ENCODE measurements around the gene MAT2A.
"Not testable (repeated sequence)": the region's sequence is repeated elsewhere in the genome, so short reads cannot be mapped to it uniquely, and the experiment has no call there.

The MAT2A gene

DNA sequence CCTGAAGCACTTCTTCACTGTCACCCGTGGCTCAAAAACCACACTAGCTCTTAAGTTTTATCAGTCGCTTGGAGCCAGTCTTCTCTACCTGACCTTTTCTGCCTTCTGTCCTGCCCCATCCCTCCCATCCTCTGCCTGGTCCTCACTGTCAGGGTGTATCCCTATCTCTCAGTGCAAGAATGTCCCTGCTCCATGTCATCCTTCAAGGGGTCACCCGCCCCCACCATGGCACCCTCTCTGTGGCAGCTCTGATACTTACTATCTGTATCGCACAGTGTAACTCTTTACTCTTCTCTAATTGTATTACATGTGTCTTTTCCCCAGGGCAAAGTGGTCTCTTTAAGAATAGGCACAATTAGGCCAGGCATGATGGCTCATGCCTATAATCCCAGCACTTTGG is 49.7 kb downstream of the MAT2A start:
- no peaks in the 10 kb centered on the region for H3K36me3 ChIP-seq (ENCODE audit: control insufficient read depth in 1 of 2, insufficient read depth in 2 of 2, low read length in 2 of 2)
- no peaks in the 10 kb centered on the region for H3K9me3 ChIP-seq (ENCODE audit: control insufficient read depth in 1 of 2, low read length in 2 of 2)
- H3K27me3 ChIP-seq (ENCODE audit: control insufficient read depth in 1 of 2, insufficient read depth in 2 of 2, low read length in 2 of 2): no peaks in the 10 kb centered on the region
- peaks cover 39 to 53% of the 10 kb centered on the region in 2 donors for H3K4me1 ChIP-seq (ENCODE audit: control insufficient read depth in 1 of 2, insufficient read depth in 2 of 2, low read length in 2 of 2)
- H3K9ac ChIP-seq (ENCODE audit: low read depth in 1 of 2, low read length in 2 of 2): no peak overlapping the region
- no peak overlapping the region for H3K27ac ChIP-seq (ENCODE audit: low read depth, low read length)
- H3K4me3 ChIP-seq (ENCODE audit: low read depth in 1 of 2, low read length in 2 of 2): no peak overlapping the region

DNA sequence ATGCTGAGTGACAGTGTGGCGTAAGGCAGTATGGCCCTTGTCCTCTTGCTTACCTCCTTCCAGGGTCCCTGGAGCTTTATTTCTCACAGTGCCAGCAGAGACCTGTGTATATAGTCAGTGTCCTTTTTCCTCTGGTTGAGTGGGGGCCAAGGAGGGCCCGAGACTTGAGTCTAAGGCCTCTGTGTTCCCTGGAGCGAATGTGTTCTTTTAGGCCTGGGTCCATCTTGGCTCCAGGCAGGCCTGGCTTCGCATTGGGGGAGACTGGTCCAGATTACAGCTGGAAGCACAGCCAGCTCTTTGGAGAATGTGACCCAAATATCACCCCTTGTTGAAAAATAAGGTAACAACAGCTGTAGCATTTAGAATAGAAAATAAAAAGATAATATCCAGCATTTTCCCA is 50.2 kb downstream of the MAT2A start:
- H3K4me3 ChIP-seq (ENCODE audit: low read depth in 1 of 2, low read length in 2 of 2): no peak overlapping the region

DNA sequence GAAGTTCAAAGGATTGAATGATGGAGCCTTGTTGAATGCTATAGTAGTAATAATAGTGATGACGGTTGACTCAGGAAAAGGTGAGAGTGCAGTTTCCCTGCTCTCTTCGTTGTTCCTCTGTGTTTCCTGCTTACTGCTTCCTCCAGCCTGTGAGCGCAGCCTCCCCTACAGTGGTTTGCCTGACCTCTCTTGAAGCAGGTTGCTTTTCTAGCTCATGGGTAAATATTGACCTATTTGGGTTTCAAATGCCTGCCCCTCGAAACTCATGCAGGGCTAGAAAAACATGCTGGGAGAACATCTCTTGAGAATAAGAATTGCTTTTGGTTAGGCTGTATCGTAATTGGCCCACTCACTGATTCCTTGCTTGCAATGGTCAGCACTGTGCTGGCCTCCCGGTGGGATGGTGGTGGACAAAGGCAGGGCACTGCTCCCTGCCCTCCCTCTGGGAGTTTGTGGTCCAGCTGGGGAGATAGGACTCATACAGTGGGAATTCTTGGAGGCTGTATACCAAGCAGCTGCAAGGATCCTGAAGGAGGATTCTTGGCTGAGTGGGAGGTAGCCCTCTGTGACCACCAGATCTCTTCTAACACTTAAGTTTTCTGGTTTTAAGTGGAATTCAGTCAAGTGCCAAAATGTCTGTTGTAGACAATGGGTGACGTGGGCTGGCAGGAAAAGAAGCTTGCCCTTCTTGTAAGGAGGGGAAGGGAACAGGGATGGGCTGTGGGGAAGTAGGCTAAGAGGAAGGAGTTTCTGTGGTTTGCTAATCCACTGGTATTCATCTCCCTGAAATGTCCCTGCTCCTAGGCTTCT is 51.2 kb downstream of the MAT2A start:
- Histone ChIP-seq H3K27ac (ENCODE audit: low read depth, low read length) (peak overlapping the region; percentile 21), H3K9me3 (ENCODE audit: control insufficient read depth in 1 of 2, low read length in 2 of 2) (no peaks in the 10 kb centered on the region), H3K36me3 (ENCODE audit: control insufficient read depth in 1 of 2, insufficient read depth in 2 of 2, low read length in 2 of 2) (no peaks in the 10 kb centered on the region), H3K4me1 (ENCODE audit: control insufficient read depth in 1 of 2, insufficient read depth in 2 of 2, low read length in 2 of 2) (peaks cover 38 to 48% of the 10 kb centered on the region in 2 donors), H3K4me3 (ENCODE audit: low read depth in 1 of 2, low read length in 2 of 2) (no peak overlapping the region), H3K27me3 (ENCODE audit: control insufficient read depth in 1 of 2, insufficient read depth in 2 of 2, low read length in 2 of 2) (no peaks in the 10 kb centered on the region), H3K9ac (ENCODE audit: low read depth in 1 of 2, low read length in 2 of 2) (no peak overlapping the region)

More for the DNA sequence above, 50.2 kb downstream of the MAT2A start:
- peaks cover 37 to 49% of the 10 kb centered on the region in 2 donors for H3K4me1 ChIP-seq (ENCODE audit: control insufficient read depth in 1 of 2, insufficient read depth in 2 of 2, low read length in 2 of 2)
- no peak overlapping the region for H3K27ac ChIP-seq (ENCODE audit: low read depth, low read length)
- no peaks in the 10 kb centered on the region for H3K27me3 ChIP-seq (ENCODE audit: control insufficient read depth in 1 of 2, insufficient read depth in 2 of 2, low read length in 2 of 2)
- no peaks in the 10 kb centered on the region for H3K36me3 ChIP-seq (ENCODE audit: control insufficient read depth in 1 of 2, insufficient read depth in 2 of 2, low read length in 2 of 2)
- no peaks in the 10 kb centered on the region for H3K9me3 ChIP-seq (ENCODE audit: control insufficient read depth in 1 of 2, low read length in 2 of 2)
- no peak overlapping the region for H3K9ac ChIP-seq (ENCODE audit: low read depth in 1 of 2, low read length in 2 of 2)

DNA sequence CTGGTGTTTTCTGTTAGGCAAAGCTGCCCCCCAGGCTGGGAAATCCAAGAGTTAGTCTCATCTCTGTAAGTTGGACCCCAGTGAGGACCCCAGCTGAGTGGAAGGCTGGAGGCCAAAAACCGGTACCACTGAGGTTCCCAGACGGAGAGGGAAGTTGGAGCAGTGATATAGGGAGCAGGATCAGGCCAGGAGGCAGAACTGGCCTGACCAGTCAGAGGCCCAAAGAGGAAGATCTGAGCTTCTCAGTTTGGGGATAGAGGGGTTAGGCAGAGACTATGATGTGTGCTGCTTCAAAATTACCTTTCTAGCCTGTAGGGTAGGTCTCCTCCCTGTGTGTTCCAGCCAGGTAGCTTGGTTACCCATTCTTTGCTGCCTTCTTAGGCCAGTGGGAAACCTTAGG is 52.0 kb downstream of the MAT2A start:
- Histone ChIP-seq H3K4me3 (ENCODE audit: low read depth in 1 of 2, low read length in 2 of 2) (no peak overlapping the region), H3K9ac (ENCODE audit: low read depth in 1 of 2, low read length in 2 of 2) (no peak overlapping the region), H3K27me3 (ENCODE audit: control insufficient read depth in 1 of 2, insufficient read depth in 2 of 2, low read length in 2 of 2) (no peaks in the 10 kb centered on the region), H3K27ac (ENCODE audit: low read depth, low read length) (no peak overlapping the region), H3K4me1 (ENCODE audit: control insufficient read depth in 1 of 2, insufficient read depth in 2 of 2, low read length in 2 of 2) (peaks cover 30 to 40% of the 10 kb centered on the region in 2 donors), H3K36me3 (ENCODE audit: control insufficient read depth in 1 of 2, insufficient read depth in 2 of 2, low read length in 2 of 2) (no peaks in the 10 kb centered on the region), H3K9me3 (ENCODE audit: control insufficient read depth in 1 of 2, low read length in 2 of 2) (no peaks in the 10 kb centered on the region)

DNA sequence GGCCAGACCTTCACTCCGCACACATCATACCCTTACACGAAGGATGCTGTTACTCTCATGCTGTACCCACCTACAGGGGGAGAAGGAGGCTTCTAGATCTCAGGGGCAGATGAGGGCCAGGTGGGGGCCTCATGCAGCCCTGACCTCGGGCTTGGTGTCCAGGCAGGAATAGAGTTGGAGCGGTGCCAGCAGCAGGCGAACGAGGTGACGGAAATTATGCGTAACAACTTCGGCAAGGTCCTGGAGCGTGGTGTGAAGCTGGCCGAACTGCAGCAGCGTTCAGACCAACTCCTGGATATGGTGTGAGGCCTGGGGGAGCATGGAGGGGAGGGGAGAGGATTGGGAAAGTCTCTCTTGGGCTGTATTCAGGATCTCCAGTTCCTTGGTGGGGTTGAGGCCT is 52.6 kb downstream of the MAT2A start:
- peaks cover 34 to 42% of the 10 kb centered on the region in 2 donors for H3K4me1 ChIP-seq (ENCODE audit: control insufficient read depth in 1 of 2, insufficient read depth in 2 of 2, low read length in 2 of 2)
- no peak overlapping the region for H3K9ac ChIP-seq (ENCODE audit: low read depth in 1 of 2, low read length in 2 of 2)
- H3K9me3 ChIP-seq (ENCODE audit: control insufficient read depth in 1 of 2, low read length in 2 of 2): no peaks in the 10 kb centered on the region
- no peaks in the 10 kb centered on the region for H3K27me3 ChIP-seq (ENCODE audit: control insufficient read depth in 1 of 2, insufficient read depth in 2 of 2, low read length in 2 of 2)
- no peak overlapping the region for H3K4me3 ChIP-seq (ENCODE audit: low read depth in 1 of 2, low read length in 2 of 2)
- H3K27ac ChIP-seq (ENCODE audit: low read depth, low read length): no peak overlapping the region
- no peaks in the 10 kb centered on the region for H3K36me3 ChIP-seq (ENCODE audit: control insufficient read depth in 1 of 2, insufficient read depth in 2 of 2, low read length in 2 of 2)

DNA sequence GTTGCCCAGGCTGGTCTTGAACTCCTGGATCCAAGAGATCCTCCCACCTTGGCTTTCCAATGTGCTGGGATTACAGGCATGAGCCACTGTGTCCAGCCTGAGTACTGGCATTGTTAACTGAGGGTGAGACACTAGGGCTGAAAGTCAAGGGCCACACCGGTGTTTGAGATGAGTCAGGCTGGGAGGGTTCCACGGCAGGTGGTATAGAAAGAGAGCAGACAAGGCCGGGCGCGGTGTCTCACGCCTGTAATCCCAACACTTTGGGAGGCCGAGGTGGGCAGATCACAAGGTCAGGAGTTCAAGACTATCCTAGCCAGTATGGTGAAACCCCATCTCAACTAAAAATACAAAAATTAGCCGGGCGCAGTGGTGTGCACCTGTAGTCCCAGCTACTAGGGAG is 53.3 kb downstream of the MAT2A start:
- H3K27ac ChIP-seq (ENCODE audit: low read depth, low read length); H3K36me3 ChIP-seq (ENCODE audit: control insufficient read depth in 1 of 2, insufficient read depth in 2 of 2, low read length in 2 of 2); H3K4me3 ChIP-seq (ENCODE audit: low read depth in 1 of 2, low read length in 2 of 2); H3K27me3 ChIP-seq (ENCODE audit: control insufficient read depth in 1 of 2, insufficient read depth in 2 of 2, low read length in 2 of 2); H3K9ac ChIP-seq (ENCODE audit: low read depth in 1 of 2, low read length in 2 of 2); H3K9me3 ChIP-seq (ENCODE audit: control insufficient read depth in 1 of 2, low read length in 2 of 2): not testable (repeated sequence)
- H3K4me1 ChIP-seq (ENCODE audit: control insufficient read depth in 1 of 2, insufficient read depth in 2 of 2, low read length in 2 of 2): peaks cover 41 to 48% of the 10 kb centered on the region in 2 donors

DNA sequence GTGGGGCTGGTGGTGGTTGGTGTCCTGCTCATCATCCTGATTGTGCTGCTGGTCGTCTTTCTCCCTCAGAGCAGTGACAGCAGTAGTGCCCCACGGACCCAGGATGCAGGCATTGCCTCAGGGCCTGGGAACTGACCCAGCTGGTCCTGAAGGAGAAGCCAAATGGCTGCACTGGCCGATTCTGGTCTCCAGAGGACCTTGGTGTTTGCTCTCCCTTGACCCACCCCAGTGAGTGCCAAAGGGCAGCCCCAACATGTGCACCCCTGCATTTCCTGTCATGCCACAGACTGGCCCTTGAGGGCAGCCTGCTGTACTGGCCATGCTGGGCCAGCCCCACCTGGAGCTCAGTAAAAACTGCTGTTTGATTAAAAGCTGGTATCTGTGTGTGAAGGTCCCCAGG is 54.1 kb downstream of the MAT2A start:
- Histone ChIP-seq H3K36me3 (ENCODE audit: control insufficient read depth in 1 of 2, insufficient read depth in 2 of 2, low read length in 2 of 2) (peaks cover 9 to 10% of the 10 kb centered on the region in 2 donors), H3K9me3 (ENCODE audit: control insufficient read depth in 1 of 2, low read length in 2 of 2) (no peaks in the 10 kb centered on the region), H3K4me3 (ENCODE audit: low read depth in 1 of 2, low read length in 2 of 2) (no peak overlapping the region), H3K9ac (ENCODE audit: low read depth in 1 of 2, low read length in 2 of 2) (no peak overlapping the region), H3K4me1 (ENCODE audit: control insufficient read depth in 1 of 2, insufficient read depth in 2 of 2, low read length in 2 of 2) (peaks cover 45% of the 10 kb centered on the region in 2 donors), H3K27me3 (ENCODE audit: control insufficient read depth in 1 of 2, insufficient read depth in 2 of 2, low read length in 2 of 2) (no peaks in the 10 kb centered on the region), H3K27ac (ENCODE audit: low read depth, low read length) (no peak overlapping the region)
